ENCODE results near the gene FAM237A. TPM values are rescaled to one million over a fixed set of nuclear protein-coding genes. Genes with fewer than 3 reads are reported as not detected.

Gene FAM237A
- total RNA-seq, 1 donor from 2014 or later: 1.2 TPM

- intact Hi-C loops (cut with DNase I): no loop called here
- ATAC-seq: no peak
These were observed 28.4 kb downstream of the FAM237A start for GRCh38 chr2:206670531-206671319.

GRCh38 chr2:206683546-206683945 lies 41.3 kb downstream of the FAM237A start:
- no peak for ATAC-seq
- no peak for DNase-seq (ENCODE audit: missing footprints)
- intact Hi-C loops (cut with DNase I): no loop called here

More at GRCh38 chr2:206670531-206671319, 28.4 kb downstream of the FAM237A start:
- no peak for DNase-seq (ENCODE audit: missing footprints)

DNA sequence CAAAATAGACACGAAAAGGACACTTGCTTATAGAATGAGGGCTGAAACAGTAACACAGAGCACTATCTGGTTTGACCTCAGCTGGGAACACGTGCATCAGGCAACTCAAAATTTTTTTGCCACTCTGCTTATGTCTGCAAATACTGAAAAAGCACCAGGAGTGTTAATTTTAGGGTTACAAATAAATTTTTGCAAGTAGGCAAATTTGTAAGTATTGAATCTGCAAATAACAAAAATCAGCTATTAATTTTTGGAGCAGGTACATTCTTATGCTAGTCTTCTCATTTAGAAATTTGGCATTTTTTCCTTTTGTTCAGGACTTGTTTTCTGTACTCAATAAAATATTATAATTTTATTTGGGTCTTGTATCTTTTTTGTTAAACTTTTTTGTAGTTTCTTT lies 46.2 kb downstream of the FAM237A start:
- DNase-seq (ENCODE audit: missing footprints): no peak
- intact Hi-C loops (cut with DNase I): no loop called here
- no peak for ATAC-seq

GRCh38 chr2:206688990-206689389 lies 46.7 kb downstream of the FAM237A start:
- intact Hi-C loops (cut with DNase I): no loop called here
- DNase-seq (ENCODE audit: missing footprints) (no peak), ATAC-seq (no peak)

DNA sequence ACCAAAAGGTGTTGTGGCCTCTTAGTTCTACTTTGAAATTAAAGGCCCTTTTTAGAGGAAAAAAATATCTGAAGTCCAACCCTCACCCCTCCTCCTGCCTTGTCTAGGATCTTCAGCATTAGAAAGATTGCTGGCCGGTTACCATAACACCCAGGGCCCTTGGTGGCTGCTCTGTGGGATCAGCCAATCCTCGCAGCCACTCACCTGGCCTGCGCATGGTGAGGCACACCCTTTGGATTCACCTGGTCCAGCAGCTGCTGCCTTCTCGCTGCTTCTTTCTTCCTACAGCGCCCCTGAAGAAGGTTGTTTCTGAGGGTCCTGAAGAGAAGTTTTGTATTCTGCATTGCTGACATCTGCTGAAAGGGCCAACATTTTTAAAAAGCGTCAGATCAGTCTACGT lies 50.7 kb downstream of the FAM237A start:
- intact Hi-C loops (cut with DNase I): loop anchor here (2.0 to 5.0 kb wide), 2 partner anchors 89 to 780 kb away; no protein-coding TSS in a partner anchor
- DNase-seq (ENCODE audit: missing footprints) (no peak), ATAC-seq (no peak)

GRCh38 chr2:206693399-206694137 lies 51.3 kb downstream of the FAM237A start:
- intact Hi-C loops (cut with DNase I): loop anchor here (2.0 to 5.0 kb wide), 2 partner anchors 89 to 779 kb away; no protein-coding TSS in a partner anchor
- DNase-seq (ENCODE audit: missing footprints): no peak
- ATAC-seq: no peak

DNA sequence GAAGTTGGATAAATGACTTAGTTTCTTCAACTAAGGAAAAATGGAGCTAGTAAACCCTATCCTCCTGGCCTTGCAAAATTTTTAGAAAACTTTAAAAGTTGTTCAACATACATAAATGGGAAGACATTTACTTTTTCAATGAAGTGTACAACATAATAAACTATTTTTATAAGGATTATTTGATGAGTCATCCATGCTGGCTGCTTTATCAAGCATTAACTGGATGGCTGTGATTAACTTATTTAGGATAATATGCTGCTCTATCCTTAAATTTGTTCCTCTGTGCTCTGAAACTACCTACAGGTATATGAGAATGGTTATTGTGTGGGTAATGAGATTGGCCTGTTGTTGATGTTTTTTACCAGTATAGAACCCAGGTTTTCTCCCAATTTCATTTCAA lies 54.6 kb downstream of the FAM237A start:
- intact Hi-C loops (cut with DNase I): no loop called here
- no peak for ATAC-seq
- DNase-seq (ENCODE audit: missing footprints): no peak

GRCh38 chr2:206698811-206699210 lies 56.5 kb downstream of the FAM237A start:
- ATAC-seq: no peak
- intact Hi-C loops (cut with DNase I): no loop called here
- DNase-seq (ENCODE audit: missing footprints): no peak

Other genes with a start within 250 kb of the FAM237A start
- 69.1 TPM for gene ADAM23, start 199.0 kb upstream of the FAM237A start, total RNA-seq
- gene DYTN, start 75.9 kb downstream of the FAM237A start, total RNA-seq: not detected
- gene MDH1B, start 122.8 kb downstream of the FAM237A start, total RNA-seq: 0.68 TPM
- 36.1 TPM for gene FASTKD2, start 123.1 kb downstream of the FAM237A start, total RNA-seq

Measured in Right ventricle myocardium inferior (tissue), 1 donor.